HFF-Myc (cell line): ENCODE data around the gene PLCB1.

Experiments
- DNase-seq: peaks from one replicate; pipeline ENCODE4 v3.0.0-alpha.2; 2011; ENCODE audit warnings: low read depth; ENCODE audit errors: extremely low read depth
- H3K4me3 ChIP-seq: replicated peaks from 2 replicates; pipeline ENCODE4 v1.5.1; 2011; ENCODE audit warnings: low read depth, mild to moderate bottlenecking, control low read depth, low read length
- TF ChIP-seq, protein P1 (sequence below): IDR thresholded peaks from 2 replicates; pipeline ENCODE4 v1.5.1; 2012; ENCODE audit warnings: mild to moderate bottlenecking, low read depth, low read length, control low read depth; ENCODE audit errors: missing control alignments

The PLCB1 gene

DNA sequence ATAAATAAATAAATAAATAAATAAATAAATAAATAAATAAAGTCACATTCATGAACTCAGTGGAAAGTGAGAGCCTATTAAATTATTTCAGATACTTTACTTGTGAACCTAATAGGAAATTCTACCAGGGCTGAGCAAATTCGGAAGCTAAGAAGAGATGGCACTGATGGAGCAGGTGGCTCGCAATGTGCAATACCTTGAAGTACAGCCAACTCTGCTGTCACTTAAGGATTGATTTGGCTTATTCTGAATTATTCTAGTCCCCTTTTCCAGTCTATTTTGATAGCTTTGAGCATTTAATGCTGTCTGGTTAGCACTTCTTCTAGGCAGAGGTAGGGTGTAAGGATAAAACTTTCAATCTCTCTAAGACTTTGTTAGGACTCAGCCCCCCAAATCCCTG is 541.0 kb downstream of the PLCB1 start:
- TF ChIP-seq, protein P1, sequence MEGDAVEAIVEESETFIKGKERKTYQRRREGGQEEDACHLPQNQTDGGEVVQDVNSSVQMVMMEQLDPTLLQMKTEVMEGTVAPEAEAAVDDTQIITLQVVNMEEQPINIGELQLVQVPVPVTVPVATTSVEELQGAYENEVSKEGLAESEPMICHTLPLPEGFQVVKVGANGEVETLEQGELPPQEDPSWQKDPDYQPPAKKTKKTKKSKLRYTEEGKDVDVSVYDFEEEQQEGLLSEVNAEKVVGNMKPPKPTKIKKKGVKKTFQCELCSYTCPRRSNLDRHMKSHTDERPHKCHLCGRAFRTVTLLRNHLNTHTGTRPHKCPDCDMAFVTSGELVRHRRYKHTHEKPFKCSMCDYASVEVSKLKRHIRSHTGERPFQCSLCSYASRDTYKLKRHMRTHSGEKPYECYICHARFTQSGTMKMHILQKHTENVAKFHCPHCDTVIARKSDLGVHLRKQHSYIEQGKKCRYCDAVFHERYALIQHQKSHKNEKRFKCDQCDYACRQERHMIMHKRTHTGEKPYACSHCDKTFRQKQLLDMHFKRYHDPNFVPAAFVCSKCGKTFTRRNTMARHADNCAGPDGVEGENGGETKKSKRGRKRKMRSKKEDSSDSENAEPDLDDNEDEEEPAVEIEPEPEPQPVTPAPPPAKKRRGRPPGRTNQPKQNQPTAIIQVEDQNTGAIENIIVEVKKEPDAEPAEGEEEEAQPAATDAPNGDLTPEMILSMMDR: no peak
- H3K4me3 ChIP-seq: no peak overlapping the region
- DNase-seq: no peak

DNA sequence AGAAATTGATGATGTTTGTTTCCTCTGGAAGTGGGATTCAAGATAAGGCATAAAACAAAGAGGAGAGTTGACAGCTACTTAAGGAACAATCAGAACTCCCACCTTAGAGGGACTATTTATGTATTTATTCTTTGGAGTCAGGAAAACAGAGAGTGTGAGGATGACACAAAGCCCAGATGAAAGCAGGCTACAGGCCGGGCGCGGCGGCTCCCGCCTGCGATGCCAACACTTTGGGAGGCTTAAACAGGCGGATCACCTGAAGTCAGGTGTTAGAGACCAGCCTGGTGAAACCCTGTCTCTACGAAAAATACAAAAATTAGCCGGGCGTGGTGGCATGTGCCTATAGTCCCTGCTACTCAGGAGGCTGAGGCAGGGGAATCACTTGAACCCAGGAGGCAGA is 543.8 kb downstream of the PLCB1 start:
- DNase-seq: no peak
- no peak overlapping the region for H3K4me3 ChIP-seq
- TF ChIP-seq, protein P1: no peak

DNA sequence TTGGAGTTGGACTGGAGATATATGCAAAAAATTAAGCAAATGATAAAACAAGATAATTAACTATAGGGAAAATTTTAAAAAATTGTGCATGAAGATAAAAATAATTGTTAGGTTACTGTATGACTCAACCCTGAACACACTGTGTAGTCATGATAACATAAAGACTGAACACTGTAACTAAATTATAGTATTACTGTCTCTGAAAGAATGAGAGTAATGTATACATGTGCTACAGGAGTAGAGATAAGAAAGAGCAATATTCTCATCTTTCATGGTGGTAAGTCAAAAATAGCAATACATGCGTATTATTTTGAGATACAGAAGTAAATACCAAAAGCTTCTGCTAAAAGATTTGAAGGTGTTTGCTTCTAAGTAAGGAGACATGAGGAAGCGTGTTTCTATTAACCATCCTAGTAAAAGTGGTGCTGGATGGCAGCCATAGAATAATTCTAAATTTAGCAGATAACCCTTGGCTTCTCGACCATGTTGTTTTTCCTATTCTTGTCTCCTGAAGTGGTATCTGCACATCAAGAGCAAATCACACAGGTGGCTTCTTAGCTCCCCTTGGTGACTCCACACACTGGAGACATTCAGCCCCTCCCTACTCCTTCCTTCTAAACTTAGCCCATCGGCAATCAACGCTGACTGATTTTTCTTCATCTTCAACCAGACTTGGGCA is 546.2 kb downstream of the PLCB1 start:
- H3K4me3 ChIP-seq: no peak overlapping the region
- no peak for DNase-seq
- TF ChIP-seq, protein P1: no peak

DNA sequence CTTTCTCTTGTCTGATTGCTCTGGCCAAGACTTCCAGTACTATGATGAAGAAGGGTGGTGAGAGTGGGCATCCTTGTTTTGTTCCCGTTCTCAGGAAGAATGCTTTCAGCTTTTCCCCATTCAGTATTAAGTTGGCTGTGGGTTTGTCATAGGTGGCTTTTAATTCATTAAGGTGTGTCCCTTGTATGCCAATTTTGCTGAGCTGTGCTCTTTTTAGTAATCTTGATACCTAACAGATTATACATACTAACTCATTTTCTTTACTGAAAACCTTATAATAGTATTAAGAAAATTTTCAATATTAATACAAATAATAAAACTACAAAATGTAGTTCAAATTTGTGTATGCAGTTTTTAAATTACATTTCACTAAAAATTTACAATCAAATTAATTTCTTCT is 557.3 kb downstream of the PLCB1 start:
- TF ChIP-seq, protein P1: no peak
- no peak for DNase-seq
- H3K4me3 ChIP-seq: no peak overlapping the region

DNA sequence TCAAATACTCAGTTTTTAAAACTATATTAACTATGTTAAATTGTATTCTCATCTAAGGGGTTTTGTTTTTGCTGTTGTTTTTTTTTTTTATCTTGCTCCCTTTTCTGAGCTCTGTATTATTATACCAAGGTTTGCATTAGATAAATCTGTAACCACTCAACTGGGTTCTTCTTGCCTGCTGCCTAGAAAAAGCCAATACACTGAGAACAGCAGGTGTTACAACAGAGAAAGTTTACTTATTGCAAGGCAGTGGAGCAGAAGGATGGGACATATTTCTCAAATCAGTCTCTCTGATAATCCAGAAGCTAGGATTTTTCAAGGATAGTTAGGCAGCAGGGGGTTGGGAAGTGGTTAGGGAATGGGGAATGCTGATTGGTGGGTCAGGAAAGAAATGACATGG is 558.0 kb downstream of the PLCB1 start:
- TF ChIP-seq, protein P1: no peak

DNA sequence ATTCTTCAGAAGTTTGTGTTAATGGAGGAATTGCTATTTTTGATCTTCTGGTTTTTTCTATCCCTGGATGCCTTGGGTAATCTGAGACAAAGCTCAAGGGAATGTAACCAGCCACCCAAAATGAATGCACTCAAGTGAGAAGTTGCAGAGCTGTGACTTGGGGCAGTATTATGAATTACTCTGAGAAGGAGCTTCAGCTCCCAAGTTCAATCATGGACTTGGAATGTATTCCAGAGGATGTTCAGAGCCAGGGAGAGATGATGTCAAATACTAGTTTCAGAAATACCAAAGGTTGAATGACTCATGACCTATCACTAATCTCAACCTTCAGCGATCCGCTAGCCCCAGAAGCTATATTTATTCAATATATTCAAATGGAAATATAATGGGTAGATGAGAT is 561.6 kb downstream of the PLCB1 start:
- TF ChIP-seq, protein P1: no peak
- peak; percentile 22 for DNase-seq

More for the DNA sequence above, 558.0 kb downstream of the PLCB1 start:
- no peak overlapping the region for H3K4me3 ChIP-seq
- no peak for DNase-seq

DNA sequence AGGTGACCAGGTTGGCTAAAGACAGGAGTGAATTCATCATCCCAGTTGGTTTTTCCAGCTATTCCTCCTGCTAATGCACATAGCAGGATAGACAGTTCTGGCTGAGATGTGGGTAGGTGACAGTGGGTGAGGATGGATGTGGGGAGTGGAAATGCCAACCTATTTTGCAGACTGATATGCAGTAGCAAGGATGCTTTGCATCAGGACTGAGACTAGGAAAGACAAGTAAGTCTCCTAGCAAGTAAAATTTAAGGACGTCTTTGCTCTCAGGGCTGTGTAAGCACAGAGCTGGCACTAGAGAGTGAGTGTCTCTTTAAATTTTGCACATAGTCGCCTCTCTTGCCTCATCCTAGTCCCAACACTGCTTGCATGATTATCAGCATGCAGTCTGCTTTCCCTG is 568.7 kb downstream of the PLCB1 start:
- TF ChIP-seq, protein P1: no peak
- no peak overlapping the region for H3K4me3 ChIP-seq
- DNase-seq: no peak

More for the DNA sequence above, 561.6 kb downstream of the PLCB1 start:
- no peak overlapping the region for H3K4me3 ChIP-seq
